HG02678 (cell line): ENCODE measurements around the gene SPTBN4.
"Not testable (repeated sequence)": the region's sequence is repeated elsewhere in the genome, so short reads cannot be mapped to it uniquely, and the experiment has no call there.

Source experiments
- ATAC-seq: cut with Tn5 transposase; IDR thresholded peaks from one replicate; pipeline ENCODE4 v1.9.1; 2021; ENCODE audit warnings: mild to moderate bottlenecking, moderate library complexity; ENCODE audit not compliant: unreplicated experiment

Gene SPTBN4

DNA sequence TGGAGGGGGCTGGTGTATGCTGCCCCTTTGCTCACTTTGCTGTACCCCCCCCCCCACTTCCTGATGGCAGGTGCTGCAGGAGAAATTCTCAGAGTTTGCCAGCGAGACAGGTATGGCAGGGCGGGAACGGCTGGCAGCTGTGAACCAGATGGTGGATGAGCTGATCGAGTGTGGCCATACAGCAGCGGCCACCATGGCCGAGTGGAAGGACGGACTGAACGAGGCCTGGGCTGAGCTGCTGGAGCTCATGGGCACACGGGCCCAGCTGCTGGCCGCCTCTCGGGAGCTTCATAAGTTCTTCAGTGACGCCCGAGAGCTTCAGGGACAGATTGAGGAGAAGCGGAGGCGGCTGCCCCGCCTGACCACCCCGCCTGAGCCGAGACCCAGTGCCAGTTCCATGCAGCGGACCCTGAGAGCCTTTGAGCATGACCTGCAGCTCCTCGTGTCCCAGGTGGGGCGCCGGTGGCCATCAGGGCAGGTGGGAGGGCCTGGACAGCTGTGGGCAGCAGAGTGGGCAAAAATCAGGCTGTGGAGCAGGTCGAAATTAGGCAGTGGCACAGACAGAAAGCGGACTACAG, 90.2 kb downstream of the SPTBN4 start:
- ATAC-seq, result no peak

GRCh38 chr19:40559394-40559793, 92.6 kb downstream of the SPTBN4 start:
- no peak for ATAC-seq

GRCh38 chr19:40560092-40560507, 93.3 kb downstream of the SPTBN4 start:
- ATAC-seq, result no peak

GRCh38 chr19:40561947-40562346, 95.1 kb downstream of the SPTBN4 start:
- no peak for ATAC-seq

DNA sequence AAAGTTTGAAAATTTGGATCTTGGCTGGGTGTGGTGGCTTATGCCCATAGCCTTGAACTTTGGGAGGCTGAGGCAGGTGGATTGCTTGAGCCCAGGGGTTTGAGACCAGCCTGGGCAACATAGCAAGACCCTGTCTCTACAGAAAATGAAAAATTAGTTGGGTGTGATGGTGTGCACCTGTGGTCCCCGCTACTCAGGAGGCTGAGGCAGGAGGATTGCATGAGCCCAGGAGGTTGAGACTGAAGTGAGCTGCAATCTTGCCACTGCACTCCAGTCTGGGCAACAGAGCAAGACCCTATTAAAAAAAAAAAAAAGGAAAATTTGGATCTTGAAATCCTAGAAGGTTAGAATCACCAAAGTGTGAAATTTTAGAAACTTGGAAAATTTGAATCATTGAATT, 97.7 kb downstream of the SPTBN4 start:
- not testable (repeated sequence) for ATAC-seq

DNA sequence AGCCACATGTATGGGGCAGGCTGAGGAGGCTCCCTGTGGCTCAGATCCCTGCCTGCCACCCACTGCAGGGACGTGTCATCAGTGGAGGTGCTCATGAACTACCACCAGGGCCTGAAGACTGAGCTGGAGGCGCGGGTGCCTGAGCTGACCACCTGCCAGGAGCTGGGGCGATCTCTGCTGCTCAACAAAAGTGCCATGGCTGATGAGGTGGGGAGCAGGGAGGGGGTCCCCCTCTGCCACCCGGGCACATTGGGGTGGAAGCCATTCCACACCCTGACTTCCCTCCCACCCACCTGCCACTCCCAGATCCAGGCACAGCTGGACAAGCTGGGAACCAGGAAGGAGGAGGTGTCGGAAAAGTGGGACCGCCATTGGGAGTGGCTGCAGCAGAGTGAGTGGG, 98.6 kb downstream of the SPTBN4 start:
- ATAC-seq, result no peak

DNA sequence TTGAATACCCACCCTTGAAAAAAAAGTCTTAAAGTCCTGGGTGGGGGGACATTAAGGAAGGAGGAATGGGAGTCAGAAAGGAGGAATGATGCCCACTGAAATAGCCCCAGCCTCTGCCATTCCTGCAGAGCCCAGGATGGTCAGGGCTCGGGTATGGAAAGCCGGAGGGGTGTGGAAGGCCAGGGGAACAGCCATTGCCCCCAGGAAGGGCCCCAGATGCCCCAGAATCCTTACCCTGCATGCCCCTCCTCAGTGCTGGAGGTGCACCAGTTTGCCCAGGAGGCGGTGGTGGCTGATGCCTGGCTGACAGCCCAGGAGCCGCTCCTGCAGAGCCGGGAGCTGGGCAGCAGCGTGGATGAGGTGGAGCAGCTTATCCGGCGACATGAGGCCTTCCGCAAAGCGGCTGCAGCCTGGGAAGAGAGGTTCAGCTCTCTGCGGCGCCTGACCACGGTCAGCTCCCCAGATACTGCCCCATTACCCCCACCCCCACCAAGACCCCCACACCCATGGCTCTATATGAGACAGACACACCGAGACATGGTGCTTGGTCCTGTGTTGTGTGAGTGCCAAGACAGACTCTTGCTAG, 99.2 kb downstream of the SPTBN4 start:
- no peak for ATAC-seq

GRCh38 chr19:40567040-40567749, 100.4 kb downstream of the SPTBN4 start:
- no peak for ATAC-seq

DNA sequence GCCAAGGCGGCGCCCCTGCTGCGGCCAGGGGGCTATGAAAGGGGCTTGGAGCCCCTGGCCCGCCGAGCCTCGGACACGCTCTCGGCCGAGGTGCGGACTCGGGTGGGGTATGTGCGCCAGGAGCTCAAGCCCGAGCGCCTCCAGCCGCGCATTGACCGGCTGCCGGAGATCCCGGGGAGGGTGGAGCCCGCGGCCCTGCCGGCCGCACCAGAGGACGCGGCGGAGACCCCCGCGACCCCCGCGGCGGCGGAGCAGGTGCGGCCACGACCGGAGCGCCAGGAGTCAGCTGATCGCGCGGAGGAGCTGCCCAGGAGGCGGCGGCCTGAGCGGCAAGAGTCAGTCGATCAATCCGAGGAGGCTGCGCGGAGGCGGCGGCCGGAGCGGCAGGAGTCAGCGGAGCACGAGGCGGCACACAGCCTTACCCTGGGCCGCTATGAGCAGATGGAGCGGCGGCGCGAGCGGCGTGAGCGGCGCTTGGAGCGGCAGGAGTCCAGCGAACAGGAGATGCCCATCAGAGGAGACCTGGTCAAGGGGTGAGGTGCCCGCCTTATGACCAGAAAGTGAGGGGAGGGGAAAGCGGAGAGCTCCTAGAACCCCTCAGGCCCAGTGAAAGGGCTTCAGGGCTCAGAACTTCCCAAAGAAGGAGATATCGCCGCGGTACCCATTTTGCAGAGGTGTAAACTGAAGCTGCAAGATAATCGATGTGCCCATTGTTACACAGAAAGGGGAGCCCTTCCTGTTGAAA, 101.1 kb downstream of the SPTBN4 start:
- no peak for ATAC-seq

DNA sequence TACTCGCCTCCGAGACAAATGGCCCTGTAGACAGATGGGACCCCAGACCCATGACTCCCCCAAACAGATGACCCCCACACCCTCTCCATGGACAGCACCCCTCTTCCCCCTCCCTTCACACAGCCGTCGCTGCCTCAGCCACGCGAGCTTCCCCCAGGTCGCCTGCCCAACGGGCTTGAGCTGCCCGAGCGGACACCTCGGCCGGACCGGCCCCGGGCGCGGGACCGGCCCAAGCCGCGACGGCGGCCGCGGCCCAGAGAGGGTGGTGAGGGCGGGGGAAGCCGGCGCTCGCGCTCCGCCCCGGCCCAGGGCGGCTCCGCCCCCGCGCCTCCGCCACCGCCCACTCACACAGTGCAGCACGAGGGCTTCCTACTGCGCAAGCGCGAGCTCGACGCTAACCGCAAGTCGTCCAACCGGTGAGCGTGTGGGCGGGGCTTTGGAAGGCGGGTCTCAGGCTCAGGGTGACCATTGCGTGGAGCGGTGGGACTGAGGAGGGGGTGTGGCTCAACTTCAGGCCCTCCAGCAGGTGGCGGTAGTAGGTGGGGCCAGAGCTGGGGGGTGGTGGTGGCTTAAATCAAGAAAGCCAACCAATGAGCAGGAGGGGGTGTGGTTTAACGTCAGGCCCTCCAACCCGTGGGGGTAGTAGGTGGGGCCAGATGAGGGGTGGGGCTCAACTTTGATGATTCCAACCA, 103.7 kb downstream of the SPTBN4 start:
- ATAC-seq, result peak; percentile 84

- ATAC-seq, result no peak
Measured at GRCh38 chr19:40571005-40571318, 104.2 kb downstream of the SPTBN4 start.

DNA sequence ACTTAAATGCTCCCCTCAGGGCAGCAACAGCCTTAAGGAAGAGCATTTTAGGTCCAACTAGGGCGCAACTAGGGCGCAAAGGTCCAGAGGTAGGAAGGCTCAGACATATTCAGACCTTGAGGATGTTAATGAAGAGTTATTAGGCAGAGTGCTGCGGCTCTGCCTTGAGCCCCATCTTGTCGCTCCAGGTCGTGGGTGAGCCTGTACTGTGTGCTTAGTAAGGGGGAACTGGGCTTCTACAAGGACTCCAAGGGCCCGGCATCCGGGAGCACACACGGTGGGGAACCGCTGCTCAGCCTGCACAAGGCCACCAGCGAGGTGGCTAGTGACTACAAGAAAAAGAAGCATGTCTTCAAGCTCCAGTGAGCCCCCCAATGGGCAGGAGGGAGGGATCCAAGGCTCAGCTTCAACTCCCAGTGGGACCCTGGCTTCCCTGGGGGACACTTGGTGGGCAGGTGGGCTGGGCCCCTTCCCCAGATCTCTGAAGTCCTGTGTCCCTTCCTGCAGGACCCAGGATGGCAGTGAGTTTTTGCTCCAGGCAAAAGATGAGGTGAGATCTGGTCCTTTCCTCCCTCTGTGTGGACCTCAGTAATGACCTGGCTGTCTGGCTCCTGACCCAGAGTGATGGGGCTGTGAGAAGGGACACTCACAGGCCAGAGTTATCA, 105.2 kb downstream of the SPTBN4 start:
- no peak for ATAC-seq

GRCh38 chr19:40575326-40575725, 108.5 kb downstream of the SPTBN4 start:
- no peak for ATAC-seq

DNA sequence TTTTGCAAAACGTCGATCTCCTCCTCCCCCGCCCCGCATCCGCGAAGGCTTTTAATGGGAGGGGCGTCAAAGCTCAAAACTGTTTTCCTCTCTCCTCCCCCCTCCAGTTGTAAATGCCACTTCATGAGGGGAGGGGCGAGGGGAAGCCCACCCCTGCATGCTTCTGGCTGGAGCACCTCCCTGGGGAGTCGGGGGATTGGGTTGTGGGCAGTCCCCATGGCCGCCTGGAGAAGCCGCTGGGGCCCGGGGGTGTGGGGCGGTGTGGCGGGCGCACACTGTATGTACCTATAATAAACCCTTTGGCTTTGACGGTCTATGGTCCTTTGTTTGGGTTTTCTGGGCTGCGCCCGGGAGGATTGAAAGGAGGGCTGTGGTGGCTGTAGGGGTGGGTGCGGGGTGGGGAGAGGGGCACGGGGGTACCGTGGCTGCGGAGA, 109.4 kb downstream of the SPTBN4 start:
- ATAC-seq, result peak; percentile 10

GRCh38 chr19:40576585-40577451, 110.0 kb downstream of the SPTBN4 start, which contains the start of gene SHKBP1:
SHKBP1 (plus strand) TSS chr19:40576873; CDS start chr19:40576900, 27 bp downstream.
- ATAC-seq, result peak; percentile 99

- ATAC-seq, result no peak
Measured at GRCh38 chr19:40578442-40578908, 111.7 kb downstream of the SPTBN4 start.

DNA sequence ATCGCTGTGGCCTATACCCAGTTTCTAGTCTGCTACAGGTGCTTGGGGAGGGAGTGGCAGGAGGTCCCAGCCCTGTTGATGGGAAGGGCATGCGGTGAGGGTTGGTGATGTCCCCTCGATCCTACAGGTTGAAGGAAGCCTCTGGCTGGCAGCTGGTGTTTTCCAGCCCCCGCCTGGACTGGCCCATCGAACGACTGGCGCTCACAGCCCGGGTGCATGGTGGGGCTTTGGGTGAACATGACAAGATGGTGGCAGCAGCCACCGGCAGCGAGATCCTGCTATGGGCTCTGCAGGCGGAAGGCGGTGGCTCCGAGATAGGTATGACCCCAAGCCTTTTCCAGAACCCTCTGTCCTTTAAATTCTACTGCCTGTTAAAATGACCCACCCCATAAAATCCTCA, 113.8 kb downstream of the SPTBN4 start:
- no peak for ATAC-seq

- ATAC-seq, result no peak
Measured at GRCh38 chr19:40581531-40581930, 114.7 kb downstream of the SPTBN4 start.

DNA sequence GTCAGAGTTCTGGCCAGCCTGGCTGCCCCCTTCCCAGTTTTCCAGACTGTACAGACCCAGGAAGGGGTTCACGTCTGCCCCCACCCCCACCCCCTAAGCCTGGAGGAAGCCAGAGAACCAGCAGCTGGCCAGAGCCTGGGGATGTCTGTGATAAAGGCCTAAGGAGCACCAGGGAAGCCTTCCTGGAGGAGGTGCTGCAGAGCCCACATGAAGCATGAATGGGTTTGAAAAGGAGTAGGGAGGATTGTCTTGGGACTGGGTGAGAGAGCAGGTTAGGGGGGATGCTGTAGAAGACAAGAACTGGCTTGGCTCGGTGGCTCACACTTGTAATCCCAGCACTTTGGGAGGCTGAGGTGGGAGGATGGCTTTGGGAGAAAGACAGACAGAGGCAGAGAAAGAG, 115.7 kb downstream of the SPTBN4 start:
- no peak for ATAC-seq

DNA sequence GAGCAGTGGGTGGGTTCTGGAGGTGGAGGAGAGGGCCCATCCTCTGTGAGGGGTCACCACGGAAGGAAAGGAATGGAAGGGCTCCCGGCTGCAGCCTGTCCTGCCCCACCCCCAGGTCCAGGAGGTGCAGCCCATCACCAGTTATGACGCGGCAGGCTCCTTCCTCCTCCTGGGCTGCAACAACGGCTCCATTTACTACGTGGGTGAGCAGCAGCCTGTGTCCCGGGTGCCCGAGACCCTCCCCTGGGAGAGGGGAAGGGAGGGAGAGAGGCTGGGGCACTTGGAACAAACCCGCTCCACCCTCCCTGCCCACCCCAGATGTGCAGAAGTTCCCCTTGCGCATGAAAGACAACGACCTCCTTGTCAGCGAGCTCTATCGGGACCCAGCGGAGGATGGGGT, 116.5 kb downstream of the SPTBN4 start:
- no peak for ATAC-seq
